ENCODE data around the gene PRSS48.

The PRSS48 gene

GRCh38 chr4:151236036-151236435 lies 40.9 kb upstream of the PRSS48 start:
- no peak for DNase-seq (ENCODE audit: low read depth)
- TF ChIP-seq CTCF (IDR thresholded peaks at IDR 0.05; ENCODE audit: low read depth, low read length, missing control alignments), result no peak
- H3K4me3 ChIP-seq (ENCODE audit: low read depth, low read length), result no peak overlapping the region

GRCh38 chr4:151238477-151238876 lies 38.5 kb upstream of the PRSS48 start:
- DNase-seq (ENCODE audit: low read depth), result no peak
- TF ChIP-seq CTCF (IDR thresholded peaks at IDR 0.05; ENCODE audit: low read depth, low read length, missing control alignments), result no peak
- no peak overlapping the region for H3K4me3 ChIP-seq (ENCODE audit: low read depth, low read length)

- no peak overlapping the region for H3K4me3 ChIP-seq (ENCODE audit: low read depth, low read length)
- DNase-seq (ENCODE audit: low read depth), result no peak
- no peak for TF ChIP-seq CTCF (IDR thresholded peaks at IDR 0.05; ENCODE audit: low read depth, low read length, missing control alignments)
These were observed 37.4 kb upstream of the PRSS48 start for GRCh38 chr4:151239608-151240007.

GRCh38 chr4:151242305-151242704 lies 34.7 kb upstream of the PRSS48 start:
- TF ChIP-seq CTCF (IDR thresholded peaks at IDR 0.05; ENCODE audit: low read depth, low read length, missing control alignments), result no peak
- DNase-seq (ENCODE audit: low read depth), result no peak
- H3K4me3 ChIP-seq (ENCODE audit: low read depth, low read length), result no peak overlapping the region

GRCh38 chr4:151246742-151247141 lies 30.2 kb upstream of the PRSS48 start:
- DNase-seq (ENCODE audit: low read depth), result no peak
- H3K4me3 ChIP-seq (ENCODE audit: low read depth, low read length), result no peak overlapping the region
- no peak for TF ChIP-seq CTCF (IDR thresholded peaks at IDR 0.05; ENCODE audit: low read depth, low read length, missing control alignments)

- TF ChIP-seq CTCF (IDR thresholded peaks at IDR 0.05; ENCODE audit: low read depth, low read length, missing control alignments), result no peak
- no peak overlapping the region for H3K4me3 ChIP-seq (ENCODE audit: low read depth, low read length)
- no peak for DNase-seq (ENCODE audit: low read depth)
These were observed 29.6 kb upstream of the PRSS48 start for GRCh38 chr4:151247395-151247794.

GRCh38 chr4:151248519-151248918 lies 28.4 kb upstream of the PRSS48 start:
- no peak overlapping the region for H3K4me3 ChIP-seq (ENCODE audit: low read depth, low read length)
- no peak for DNase-seq (ENCODE audit: low read depth)
- TF ChIP-seq CTCF (IDR thresholded peaks at IDR 0.05; ENCODE audit: low read depth, low read length, missing control alignments), result no peak
